Hematopoietic multipotent progenitor cell treated with erythropoietin and hydrocortisone succinate and interleukin-3 and kit ligand, for 15 days (in vitro differentiated cells): Measurements from ENCODE around the gene RARS2.

ENCODE experiments used
- DNase-seq: peaks from one replicate; pipeline ENCODE4 v3.0.0-alpha.2; 2015; ENCODE audit warnings: low spot score

RARS2 gene

DNA sequence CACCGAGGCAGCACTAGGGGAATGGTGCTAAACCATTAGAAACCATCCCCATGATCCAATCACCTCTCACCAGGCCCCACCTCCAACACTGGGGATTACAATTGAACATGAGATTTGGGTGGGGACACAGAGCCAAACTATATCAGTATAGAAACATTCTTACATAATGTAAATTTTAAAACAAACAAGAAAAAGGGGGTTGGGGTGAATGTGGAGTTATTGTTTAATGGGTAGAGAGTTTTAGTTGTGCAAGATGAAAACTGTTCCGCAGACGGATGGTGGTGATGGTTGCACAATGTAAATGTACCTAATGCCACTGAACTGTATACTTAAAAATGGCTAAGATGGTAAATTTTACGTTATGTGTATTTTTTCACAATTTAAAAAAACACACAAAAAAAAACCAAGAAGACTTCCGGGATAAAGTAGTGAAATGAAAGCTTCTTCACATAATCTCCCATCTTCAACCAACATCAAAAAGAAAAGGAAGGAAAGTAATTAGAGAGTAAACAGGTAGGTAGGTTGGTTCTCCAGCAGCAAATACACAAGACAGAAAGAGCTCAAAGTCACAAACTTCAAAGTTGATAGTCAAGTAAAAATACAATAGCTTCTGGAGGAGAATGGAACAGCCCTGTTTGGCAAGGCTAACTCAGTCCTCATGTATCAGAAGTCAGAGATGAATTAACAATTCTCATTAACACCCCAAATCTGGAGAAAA lies 16.3 kb downstream of the RARS2 start:
- DNase-seq: no peak

- DNase-seq: no peak
Observed at GRCh38 chr6:87572883-87573282, 16.9 kb downstream of the RARS2 start.

- DNase-seq: no peak
Observed at GRCh38 chr6:87572021-87572420, 17.8 kb downstream of the RARS2 start.

DNA sequence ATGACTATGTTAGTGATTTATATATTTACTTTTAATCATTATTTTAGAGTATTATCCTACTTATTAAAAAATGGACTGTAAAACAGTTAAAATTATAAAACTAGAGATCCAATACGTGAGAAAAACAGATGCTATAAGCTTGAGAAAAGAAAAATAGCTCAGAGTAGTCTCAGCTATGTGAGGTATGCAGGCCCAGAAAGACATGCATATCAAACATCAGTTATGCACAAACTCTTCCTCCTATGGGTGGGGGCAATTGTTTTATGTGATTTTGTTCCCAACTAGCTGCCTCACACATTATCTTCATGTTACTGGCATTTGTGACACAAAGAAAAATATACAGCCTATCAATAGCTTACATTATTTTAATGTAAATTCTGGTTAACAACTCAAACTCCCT lies 28.8 kb downstream of the RARS2 start:
- DNase-seq: no peak

DNA sequence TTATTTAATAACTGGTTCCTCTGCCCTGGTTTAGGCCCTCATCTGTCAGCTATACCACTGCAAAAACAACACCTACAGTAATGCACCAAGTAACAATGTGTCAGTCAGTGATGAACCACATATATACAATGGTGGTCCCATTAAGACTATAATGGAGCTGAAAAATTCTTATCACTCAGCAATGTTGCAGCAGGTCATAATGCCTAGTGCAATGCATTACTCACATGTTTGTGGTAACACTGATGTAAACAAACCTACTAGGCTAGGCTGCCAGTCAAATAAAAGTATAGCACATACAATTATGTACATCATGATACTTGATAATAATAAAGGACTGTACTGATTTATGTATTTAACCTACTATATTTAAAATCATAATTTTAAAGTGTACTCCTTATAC lies 31.3 kb downstream of the RARS2 start:
- no peak for DNase-seq

GRCh38 chr6:87555506-87555905 lies 34.3 kb downstream of the RARS2 start:
- no peak for DNase-seq

DNA sequence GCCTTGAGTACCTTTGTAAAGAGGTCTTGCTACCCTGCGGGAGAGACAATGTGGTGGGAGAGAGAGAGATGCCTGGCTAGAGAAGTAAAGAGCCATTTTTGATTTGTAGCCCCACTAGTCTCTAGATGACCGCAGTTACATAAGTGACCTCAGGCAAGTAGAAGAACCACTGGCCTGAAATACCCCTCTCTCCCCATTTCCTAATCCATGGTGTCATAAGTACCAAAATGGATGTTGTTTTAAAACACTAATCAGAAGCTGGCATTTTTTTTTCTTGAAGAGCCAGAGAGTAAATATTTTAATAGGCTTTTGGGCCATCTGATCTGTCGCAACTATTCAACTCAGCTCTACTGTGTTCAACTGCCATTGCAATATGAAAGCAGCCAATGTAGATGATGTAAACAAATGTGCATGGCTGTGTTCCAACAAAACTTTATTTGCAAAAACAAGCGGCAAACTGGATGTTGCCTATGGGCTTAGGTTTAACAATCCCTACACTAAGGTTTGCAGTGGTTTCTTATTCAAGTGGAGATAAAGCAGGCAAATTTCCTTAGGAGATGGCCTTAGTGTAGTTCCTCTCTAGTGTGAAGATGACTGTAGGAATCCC lies 36.5 kb downstream of the RARS2 start:
- DNase-seq: no peak

DNA sequence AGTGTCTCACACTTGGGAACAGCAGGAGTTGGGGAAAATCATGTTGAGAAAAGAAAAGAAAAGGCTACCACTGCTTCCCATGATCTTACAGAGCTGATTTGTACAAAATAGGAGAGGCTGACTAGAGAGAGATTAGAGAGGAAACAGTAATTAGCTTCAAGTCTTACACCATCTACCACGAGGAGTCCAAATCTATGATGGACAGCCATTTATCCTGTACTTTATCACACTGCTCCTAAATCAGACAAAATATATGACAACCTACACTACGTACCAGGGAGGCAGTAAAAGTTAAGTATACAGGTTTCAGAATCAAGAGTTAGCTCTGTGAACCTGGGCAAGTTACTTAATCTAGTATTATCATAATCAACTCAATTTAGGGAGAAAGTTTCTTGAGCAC lies 38.0 kb downstream of the RARS2 start:
- no peak for DNase-seq

DNA sequence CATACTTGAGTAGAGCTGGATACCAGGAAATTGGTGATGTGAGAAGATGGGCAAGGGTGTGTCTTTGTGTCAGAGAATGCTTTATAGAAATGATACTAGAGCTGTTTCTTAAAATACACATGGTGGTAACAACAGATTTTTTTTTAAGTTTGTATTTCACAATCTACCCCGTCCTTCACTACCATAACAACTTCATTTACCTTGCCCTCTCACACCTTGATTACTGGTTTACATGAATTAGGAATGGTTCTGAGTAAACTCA lies 45.4 kb downstream of the RARS2 start:
- DNase-seq: no peak

GRCh38 chr6:87543696-87544473 lies 45.9 kb downstream of the RARS2 start:
- DNase-seq: no peak

- no peak for DNase-seq
Observed at GRCh38 chr6:87541744-87542143, 48.0 kb downstream of the RARS2 start.

DNA sequence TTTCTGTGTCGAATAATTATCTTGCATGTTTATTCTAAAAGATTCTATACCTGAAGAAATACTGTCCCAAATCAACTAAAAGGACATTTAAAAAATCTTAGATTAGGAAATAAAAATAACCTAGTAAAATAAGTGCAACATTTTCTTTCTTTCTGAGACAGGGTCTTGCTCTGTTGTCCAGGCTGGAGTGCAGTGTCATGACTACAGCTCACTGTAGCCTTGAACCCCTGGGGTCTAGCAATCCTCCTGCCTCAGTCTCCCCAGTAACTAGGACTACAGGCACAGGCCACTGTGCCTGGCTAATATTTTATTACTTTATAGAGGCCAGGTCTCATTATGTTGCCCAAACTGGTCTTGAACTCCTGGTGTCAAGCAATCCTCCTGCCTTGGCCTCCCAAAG lies 48.7 kb downstream of the RARS2 start:
- no peak for DNase-seq

DNA sequence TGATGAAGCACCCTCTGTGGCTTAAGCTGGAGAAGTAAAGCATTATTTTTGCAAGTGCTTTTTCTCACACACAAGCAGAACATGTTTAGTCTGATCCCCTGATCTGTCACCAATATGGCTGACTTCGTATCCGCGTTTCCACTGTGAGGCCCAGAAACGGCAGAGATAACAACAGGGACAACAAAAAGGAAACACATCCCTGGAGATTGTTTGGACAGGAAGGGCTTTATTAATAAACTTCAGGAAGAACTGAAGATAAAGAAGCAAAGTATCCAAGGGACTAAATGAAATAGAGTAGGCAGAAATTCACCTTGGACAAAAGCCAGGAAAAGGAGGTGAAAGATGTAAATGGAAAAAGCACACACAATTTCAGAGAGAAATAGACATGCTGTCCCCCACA lies 49.2 kb downstream of the RARS2 start:
- no peak for DNase-seq

DNA sequence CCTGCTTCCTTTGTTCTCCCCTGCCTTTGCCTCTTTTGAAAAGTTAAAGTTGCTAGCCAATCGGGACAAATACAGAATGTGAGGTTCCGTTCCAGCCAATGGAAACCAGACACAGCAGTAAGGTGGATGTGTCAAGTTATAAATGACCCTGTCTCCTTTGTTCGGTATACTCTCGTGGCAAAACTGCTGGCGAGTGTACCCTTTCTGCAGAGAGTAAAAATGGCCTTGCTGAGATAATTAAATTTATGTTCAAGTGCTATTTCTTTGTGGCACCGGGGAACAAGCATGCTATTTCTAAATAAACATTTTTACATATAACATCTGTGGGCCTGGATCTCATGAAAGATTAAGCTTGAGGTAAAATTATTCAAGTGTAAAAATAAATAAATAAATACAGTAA lies 50.2 kb downstream of the RARS2 start:
- DNase-seq: no peak

- DNase-seq: no peak
Observed at GRCh38 chr6:87538510-87539260, 51.1 kb downstream of the RARS2 start.

DNA sequence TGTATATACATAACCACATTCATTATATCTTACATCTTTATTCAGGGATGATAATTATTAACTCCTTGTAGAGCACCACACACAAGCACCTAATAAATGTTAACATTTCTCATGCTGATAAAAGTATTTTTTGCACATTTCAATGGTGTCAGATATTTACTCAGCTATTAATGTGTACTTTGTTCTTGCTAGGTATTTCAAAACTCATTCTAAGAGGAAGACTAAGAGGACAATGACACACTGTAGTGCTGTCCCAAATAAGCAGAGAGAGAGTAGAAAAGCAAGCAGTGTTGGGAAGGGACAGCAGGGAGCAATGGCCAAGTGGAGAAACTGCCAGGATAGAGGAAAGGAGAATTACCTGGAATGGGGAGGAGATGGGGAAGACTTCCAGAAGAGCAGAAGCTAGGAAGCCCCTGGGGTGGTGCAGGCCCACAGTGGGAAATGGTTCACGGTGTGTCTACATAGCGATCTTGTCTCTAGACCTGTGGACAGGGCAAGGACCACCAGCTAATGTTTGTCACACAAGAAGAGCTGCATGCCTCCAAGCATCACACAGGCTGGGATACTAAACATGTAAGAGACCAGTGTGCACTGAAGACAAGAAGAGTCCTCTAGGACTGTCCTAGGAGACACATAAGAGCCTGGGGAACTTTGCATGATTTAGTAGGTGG lies 55.3 kb downstream of the RARS2 start:
- DNase-seq: no peak

DNA sequence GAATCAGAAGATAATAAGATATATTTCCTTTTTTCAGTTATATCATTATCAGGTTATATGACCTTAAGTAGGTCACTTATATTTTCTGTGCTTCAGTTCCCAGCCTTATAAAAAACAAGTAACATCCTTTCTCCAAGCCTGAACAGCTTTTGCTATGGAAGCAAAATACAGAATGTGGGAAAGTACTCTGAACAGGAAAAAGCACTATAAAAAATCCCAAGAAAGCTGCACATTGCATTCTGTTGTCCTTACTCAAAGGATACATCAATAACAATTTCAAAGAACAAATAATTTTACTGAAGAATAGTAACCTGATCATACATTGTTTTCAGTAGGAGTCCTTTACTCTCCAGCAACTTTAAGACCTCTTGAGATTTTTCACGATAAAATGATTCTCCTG lies 60.6 kb downstream of the RARS2 start:
- no peak for DNase-seq

DNA sequence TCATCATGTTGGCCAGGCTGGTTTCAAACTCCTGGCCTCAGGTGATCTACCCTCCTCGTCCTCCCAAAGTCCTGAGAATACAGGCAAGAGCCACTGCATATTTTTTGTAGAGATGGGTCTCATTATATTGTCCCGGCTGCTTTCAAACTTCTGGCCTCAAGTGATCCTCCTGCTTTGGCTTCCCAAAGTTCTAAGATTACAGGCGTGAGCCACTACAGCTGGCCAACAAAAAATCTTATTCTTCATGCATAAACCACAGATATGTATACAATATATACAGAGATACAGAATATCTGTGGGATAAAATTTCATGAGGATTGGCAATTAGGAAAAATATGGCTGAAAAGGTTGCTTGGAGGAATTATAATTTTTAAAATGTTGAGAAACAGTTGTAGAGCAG lies 67.1 kb downstream of the RARS2 start:
- no peak for DNase-seq

GRCh38 chr6:87518453-87518852 lies 71.3 kb downstream of the RARS2 start:
- no peak for DNase-seq

DNA sequence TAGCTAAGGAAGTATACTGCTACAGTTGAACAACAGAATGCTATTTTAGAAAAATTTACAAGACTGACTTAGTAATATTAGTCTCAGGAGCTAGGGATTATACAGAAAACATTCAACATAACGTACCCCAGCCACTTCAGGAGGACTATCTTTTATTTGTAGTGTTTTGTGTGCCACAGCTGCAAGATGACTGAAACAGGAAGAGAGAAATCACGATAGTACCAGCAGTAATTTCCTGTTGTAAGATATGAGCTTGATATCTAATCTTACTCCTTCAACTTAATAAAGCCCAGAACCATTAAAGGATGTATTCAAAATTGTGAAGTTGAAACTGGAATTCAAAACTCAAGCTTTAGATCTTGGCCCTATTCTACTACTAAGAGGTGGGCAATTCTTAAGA lies 75.0 kb downstream of the RARS2 start:
- no peak for DNase-seq

- DNase-seq: no peak
Observed at GRCh38 chr6:87504441-87504840, 85.3 kb downstream of the RARS2 start.

GRCh38 chr6:87501809-87502572 lies 87.8 kb downstream of the RARS2 start:
- DNase-seq: no peak
